Heart right ventricle (tissue), 16 donors: ENCODE data around the gene SLITRK4. TPM values are rescaled to one million over a fixed set of nuclear protein-coding genes. Genes with fewer than 3 reads are reported as not detected.
A peak's percentile ranks its signal among the peaks of the same experiment; 100 is the strongest.

Source experiments
- ATAC-seq, 8 donors: fragments of 200-7000 bp; cut with Tn5 transposase; one replicate each; pipeline ENCODE4 v1.9.1; 2020; ENCODE audit warnings: mild to moderate bottlenecking in 8 of 8, moderate library complexity in 8 of 8, moderate number of reproducible peaks in 1 of 8
- DNase-seq, 2 donors: peaks; one replicate each; pipeline ENCODE4 v3.0.0-alpha.2; 2020
- H3K27ac ChIP-seq, 10 donors: fragments of 200-600 bp; sonication (generic) in 2 of 10; one replicate each; pipeline versions ENCODE4 v1.5.0 to v1.8.0; 2020 to 2022; ENCODE audit warnings: mild to moderate bottlenecking in 3 of 10
- H3K27me3 ChIP-seq, 7 donors: fragments of 200-600 bp; one replicate each; pipeline ENCODE4 v1.8.0; 2021 to 2022; ENCODE audit warnings: mild to moderate bottlenecking in 2 of 7
- H3K36me3 ChIP-seq, 9 donors: fragments of 200-600 bp; sonication (generic) in 1 of 9; one replicate each; pipeline versions ENCODE4 v1.5.0 to v1.8.0; 2020 to 2022; ENCODE audit warnings: mild to moderate bottlenecking in 2 of 9
- H3K4me1 ChIP-seq, 9 donors: fragments of 200-600 bp; sonication (generic) in 1 of 9; one replicate each; pipeline versions ENCODE4 v1.5.0 to v1.8.0; 2020 to 2022; ENCODE audit warnings: mild to moderate bottlenecking in 4 of 9
- H3K4me3 ChIP-seq, 10 donors: fragments of 200-600 bp; sonication (generic) in 2 of 10; one replicate each; pipeline versions ENCODE4 v1.5.0 to v1.8.0; 2020 to 2022; ENCODE audit warnings: mild to moderate bottlenecking in 7 of 10, moderate library complexity in 2 of 10
- H3K9me3 ChIP-seq, 11 donors: fragments of 200-600 bp in 10 of 11; sonication (generic) in 2 of 11; one replicate each; pipeline versions ENCODE4 v1.5.0 to v1.8.0; 2013 to 2022; ENCODE audit warnings: mild to moderate bottlenecking in 2 of 11, control low read depth in 1 of 11, moderate library complexity in 1 of 11
- CTCF ChIP-seq, 9 donors: fragments of 200-600 bp; sonication (generic) in 2 of 9; IDR thresholded peaks; one replicate each; pipeline versions ENCODE4 v1.5.0 to v1.8.0; 2021 to 2022; ENCODE audit warnings: antibody characterized with exemption in 9 of 9, mild to moderate bottlenecking in 5 of 9, moderate library complexity in 1 of 9
- WGBS, 2 donors: extraction: QIAGEN DNeasy Blood & Tissue Kit; methylation state at CpG; one replicate each; pipeline ENCODE4 v1.1.7; 2013; ENCODE audit warnings: inconsistent platforms in 1 of 2; 5-methylcytosine and 5-hydroxymethylcytosine counted together
- intact Hi-C, 10 donors: fragments of 100-400 bp; cut with DNase I; formaldehyde crosslinking; loops; one replicate each; pipeline versions ENCODE4 v1.11.1 to v1.14.2; 2022
- polyA plus RNA-seq, 2 donors: library from polyadenylated mRNA; stranded (reverse); fragments of 200-250 nt; gene quantifications; one replicate each; pipeline ENCODE4 v1.2.3, GENCODE V29; 2013
- total RNA-seq, 10 donors: library from RNA; stranded (reverse); fragmentation: NEBNext Ultra II Directional in 3 of 10; extraction: Animal tissue kit (Norgen Biotek cat#: 25700) in 3 of 10; gene quantifications; one replicate each; pipeline versions ENCODE4 v1.2.1 to v1.2.4, GENCODE V29; 2021 to 2023
- donor health status: Arrhythmogenic right ventricular cardiomyopathy.
- donor health status: ischemic (EF 13 %, LVEDD 7.1; RV severe dilation, severe dysfunction).
- donor health status: healthy with polysubstance abuse.
- donor health status: DM: no; HTN: yes; CAD: no.
- donor health status: DM: no; HTN: no; CAD: no.
- donor health status: ischemic (EF 25% LVEDD 6.9; RV normal size, moderate dysfunction).
- donor health status: ischemic (EF 25% LVEDD 5.7; RV mildly dilated, moderate dysfunction).
- donor health status: healthy.
- donor health status: DM: yes; HTN: yes; CAD: no.
- donor health status: Ischemic cardiomyopathy.
- donor health status: ischemic (EF 35%, LVEDD 5.7; RV mildly dilated, moderate dysfunction).
- donor health status: nonischemic (EF 11% LVEDD 7.7; RV severe dilation, severe dysfunction).
- donor health status: DM: yes; HTN: yes; CAD: no.
- donor health status: PGD.
- donor health status: ischemic (EF 29% LVEDD 5.4; RV normal size, mild dysfunction).
- donor health status: nonischemic (EF 23%, LVEDD 6.1; RV moderate dilation, normal function).

SLITRK4 gene
- total and polyA plus RNA-seq, 12 donors = 0.16 to 15.6 (median 0.61) TPM

DNA sequence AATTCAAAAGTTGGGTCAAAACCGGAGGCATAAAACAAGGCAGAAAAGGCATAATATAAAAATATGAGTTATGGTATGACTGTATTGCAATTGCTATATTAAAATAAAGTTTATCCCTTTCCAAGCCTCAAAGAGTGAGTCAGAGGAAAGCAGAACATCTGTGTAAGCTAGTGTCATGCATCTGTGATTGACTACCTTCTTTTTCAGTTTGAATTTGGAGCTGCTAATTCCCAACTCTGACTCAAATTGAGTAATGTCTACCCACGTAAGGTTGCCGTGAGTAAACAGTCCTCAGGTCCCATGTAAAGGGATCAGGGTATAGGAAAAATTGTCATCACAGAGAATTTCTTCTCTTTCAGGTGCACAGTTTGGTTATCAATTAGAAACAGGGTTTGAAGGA is 6.5 kb upstream of the SLITRK4 start:
- Histone ChIP-seq H3K36me3 (no peaks in the 10 kb centered on the region), H3K4me1 (no peaks in the 10 kb centered on the region), H3K27me3 (peaks cover 0 to 5% (median 0%) of the 10 kb centered on the region in 7 donors), H3K4me3 (no peak overlapping the region), H3K27ac (no peak overlapping the region), H3K9me3 (no peaks in the 10 kb centered on the region)
- WGBS, 2 donors = 71 to 82% methylated on average over 3 of the region's 3 CpGs
- no peak for DNase-seq
- TF ChIP-seq CTCF (IDR thresholded peaks at IDR 0.05) = no peak
- ATAC-seq = no peak
- intact Hi-C loops = no loop called here

DNA sequence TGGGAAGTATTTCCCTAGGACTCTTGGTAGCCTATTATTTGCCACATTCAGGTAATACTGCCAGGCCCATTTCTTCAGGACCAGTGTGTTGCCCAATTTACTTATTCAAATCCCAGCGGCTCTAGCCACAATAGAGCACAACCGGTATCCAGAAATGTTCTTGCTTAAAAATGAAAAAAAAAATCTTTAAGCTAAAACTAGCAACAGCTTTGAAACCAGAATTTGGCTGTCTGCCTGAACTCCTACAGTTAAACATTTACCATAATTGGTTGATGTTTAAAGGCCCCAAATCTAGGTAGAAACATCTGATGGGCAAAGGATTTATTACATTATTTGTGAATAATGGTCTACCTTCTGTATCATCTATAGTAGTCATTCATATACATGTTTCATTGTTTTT is 930 bp upstream of the SLITRK4 start:
- ATAC-seq (no peak), DNase-seq (no peak)
- Histone ChIP-seq H3K9me3 (no peaks in the 10 kb centered on the region), H3K27me3 (peaks cover 0 to 30% (median 12%) of the 10 kb centered on the region in 7 donors), H3K36me3 (no peaks in the 10 kb centered on the region), H3K4me1 (peaks cover 0 to 2% (median 0%) of the 10 kb centered on the region in 9 donors), H3K27ac (no peak overlapping the region), H3K4me3 (no peak overlapping the region)
- no peak for TF ChIP-seq CTCF (IDR thresholded peaks at IDR 0.05)
- 48 to 50% methylated on average over 2 of the region's 2 CpGs for WGBS, 2 donors
- intact Hi-C loops = no loop called here

DNA sequence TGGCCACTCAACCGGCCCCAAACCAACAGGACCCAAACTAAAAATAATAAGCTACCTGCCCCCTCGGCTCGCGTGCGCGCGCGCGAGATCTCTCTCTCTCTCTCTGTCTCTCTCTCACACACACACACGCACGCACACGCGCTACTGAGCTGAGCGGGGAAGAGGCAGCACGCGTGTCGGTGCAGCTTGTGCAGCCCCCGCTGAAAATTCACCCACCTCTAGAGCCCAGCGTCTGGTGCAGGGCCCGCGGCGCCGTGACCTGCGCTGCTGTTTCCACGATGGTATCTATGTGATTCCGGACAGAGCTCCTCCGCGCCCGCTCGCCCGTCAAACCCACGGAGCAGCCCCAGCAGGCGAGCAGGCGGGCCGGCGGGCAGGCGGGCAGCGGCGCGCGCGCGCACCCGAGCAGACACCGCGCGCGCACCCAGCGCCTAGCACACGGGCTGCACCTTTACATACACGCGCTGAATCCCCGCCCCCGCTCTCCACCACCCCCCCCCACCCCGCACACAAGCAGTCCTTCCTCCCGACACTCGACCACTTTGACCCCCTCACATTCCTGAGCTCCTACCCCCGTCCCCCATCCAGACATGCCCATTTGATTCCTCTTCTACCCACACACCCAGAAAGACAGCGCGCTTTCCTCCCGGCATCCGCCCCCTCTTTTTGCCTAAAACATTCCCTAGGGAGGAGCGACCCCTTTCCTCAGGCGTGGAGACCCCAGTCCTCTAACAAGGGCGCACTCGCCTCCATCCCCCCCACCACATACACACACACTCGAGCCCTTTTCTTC is 1.0 kb downstream of the SLITRK4 start:
- peak in 1 of 2 donors; percentile 8 for DNase-seq
- ATAC-seq = peak in 4 of 8 donors; percentile 33 to 45 (median 40)
- Histone ChIP-seq H3K4me3 (peak overlapping the region in 9 of 10 donors; percentile 24 to 55 (median 46)), H3K27ac (peak overlapping the region in 1 of 10 donors; percentile 39), H3K27me3 (peaks cover 0 to 30% (median 18%) of the 10 kb centered on the region in 7 donors), H3K9me3 (no peaks in the 10 kb centered on the region), H3K36me3 (no peaks in the 10 kb centered on the region), H3K4me1 (peaks cover 0 to 2% (median 0%) of the 10 kb centered on the region in 9 donors)
- WGBS, 2 donors = 1% methylated on average over 25 to 63 of the region's 67 CpGs
- TF ChIP-seq CTCF (IDR thresholded peaks at IDR 0.05) = no peak
- intact Hi-C loops = no loop called here

DNA sequence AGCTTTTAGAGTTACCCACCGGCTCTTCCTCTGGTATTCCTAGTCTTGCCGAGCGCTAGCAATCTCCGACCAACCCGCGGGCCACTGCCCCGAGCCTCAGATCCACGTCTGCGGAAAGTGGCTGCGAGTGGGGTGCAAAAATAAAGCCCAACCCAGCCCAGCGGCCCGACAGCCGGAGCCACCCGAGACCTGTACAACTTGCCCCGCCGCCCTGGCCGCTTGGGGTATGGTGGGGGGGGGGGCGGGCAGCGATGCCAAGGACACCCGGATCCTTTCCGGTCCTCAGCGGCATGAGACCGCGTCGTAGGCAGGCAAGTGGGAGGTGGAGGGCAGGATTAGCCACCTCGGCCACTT is 1.6 kb downstream of the SLITRK4 start:
- peak overlapping the region in 1 of 10 donors; percentile 39 for H3K27ac ChIP-seq
- intact Hi-C loops = no loop called here

More for the DNA sequence above, 1.6 kb downstream of the SLITRK4 start:
- 0 to 1% methylated on average over 24 of the region's 26 CpGs for WGBS, 2 donors
- H3K4me3 ChIP-seq = peak overlapping the region in 9 of 10 donors; percentile 24 to 55 (median 46)
- ATAC-seq (peak in 4 of 8 donors; percentile 30 to 55 (median 40)), DNase-seq (no peak)
- H3K36me3 ChIP-seq = no peaks in the 10 kb centered on the region
- no peaks in the 10 kb centered on the region for H3K9me3 ChIP-seq
- no peak for TF ChIP-seq CTCF (IDR thresholded peaks at IDR 0.05)
- H3K4me1 ChIP-seq = peaks cover 0 to 2% (median 0%) of the 10 kb centered on the region in 9 donors
- peaks cover 0 to 30% (median 18%) of the 10 kb centered on the region in 7 donors for H3K27me3 ChIP-seq
